LHCN-M2 (cell line): ENCODE data around the gene CPNE4. TPM values are rescaled to one million over a fixed set of nuclear protein-coding genes. Genes with fewer than 3 reads are reported as not detected.

Experiments
- DNase-seq: peaks from one replicate; pipeline ENCODE4 v3.0.0-alpha.2; 2012; ENCODE audit warnings: low read depth
- total RNA-seq: library from RNA; depleted of rRNA; stranded (reverse); fragments of >200 nt; gene quantifications from 2 replicates; pipeline ENCODE4 v1.2.3, GENCODE V29; 2014

CPNE4 gene
- total RNA-seq, 1 experiment from 2014 or later: 0.06 TPM

DNA sequence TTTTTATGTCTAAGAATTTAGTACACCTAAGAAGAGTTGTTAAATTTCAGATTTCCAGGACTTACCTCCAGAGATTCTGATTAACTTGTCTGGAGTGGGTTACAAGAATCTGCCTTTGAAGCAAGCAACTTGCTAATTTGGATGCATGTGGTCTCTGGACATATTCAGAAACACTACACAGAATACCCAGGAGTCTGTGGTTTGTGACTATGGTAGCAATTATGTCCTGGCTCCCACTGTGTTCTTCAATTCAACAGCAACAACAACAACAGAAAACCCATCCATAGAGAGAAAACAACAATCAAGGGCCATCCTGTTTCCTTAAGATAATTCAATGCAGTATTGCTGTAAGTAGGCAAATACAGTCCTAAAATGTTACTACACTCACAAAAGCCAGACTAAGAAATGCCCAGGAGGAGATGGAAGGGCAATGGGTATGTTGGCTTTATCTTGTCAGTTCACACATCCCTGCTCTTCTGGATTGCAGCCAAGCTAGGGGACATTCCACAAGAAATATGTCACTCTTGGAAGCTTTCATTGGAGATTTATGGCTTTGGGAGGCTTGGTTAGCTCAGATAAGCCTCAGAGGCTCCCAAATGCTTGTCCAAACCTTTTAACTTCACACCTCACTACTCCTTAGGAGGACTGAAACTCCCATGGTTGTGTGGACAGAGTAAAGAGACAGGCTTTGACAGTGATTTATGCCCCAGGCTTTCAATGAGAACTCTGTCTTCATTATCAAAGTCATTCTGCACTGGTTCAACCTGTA lies 432.6 kb downstream of the CPNE4 start:
- peak; percentile 19 for DNase-seq

DNA sequence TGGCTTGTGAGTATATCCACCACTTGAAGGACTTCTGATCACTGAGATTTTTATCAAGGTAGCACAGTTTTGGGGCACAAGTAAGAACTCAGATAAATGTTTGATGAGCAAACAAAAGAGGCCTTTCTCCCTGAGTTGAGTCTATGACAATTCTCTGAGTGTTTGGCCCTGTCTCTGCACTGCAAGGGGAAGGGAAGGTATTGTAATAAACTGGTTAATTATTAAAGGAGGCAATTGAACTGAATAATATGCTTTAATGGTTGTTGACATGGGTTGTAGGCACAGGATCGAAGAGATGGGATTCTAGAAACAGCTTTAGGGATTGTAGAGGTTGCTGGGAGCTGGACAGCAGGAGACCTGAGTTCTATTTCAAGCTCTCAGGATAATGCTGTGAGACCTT lies 437.0 kb downstream of the CPNE4 start:
- DNase-seq: no peak

DNA sequence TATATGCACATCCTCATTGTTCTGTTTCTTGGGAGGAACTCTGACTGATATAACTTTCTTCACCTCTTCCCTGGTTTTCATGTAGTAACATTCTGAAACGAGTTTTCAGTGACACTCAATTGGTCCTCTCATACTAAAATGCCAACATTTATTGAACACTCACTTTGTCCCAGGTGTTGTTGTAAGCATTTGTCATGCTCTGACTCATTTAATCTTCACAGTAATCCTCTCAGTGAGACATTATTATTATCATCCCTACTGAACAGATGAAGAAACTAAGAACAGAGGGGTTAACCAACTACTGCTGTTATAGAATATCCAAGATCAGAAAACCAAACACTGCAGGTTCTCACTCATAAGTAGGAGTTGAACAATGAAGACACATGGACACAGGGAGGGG lies 437.9 kb downstream of the CPNE4 start:
- peak; percentile 8 for DNase-seq

DNA sequence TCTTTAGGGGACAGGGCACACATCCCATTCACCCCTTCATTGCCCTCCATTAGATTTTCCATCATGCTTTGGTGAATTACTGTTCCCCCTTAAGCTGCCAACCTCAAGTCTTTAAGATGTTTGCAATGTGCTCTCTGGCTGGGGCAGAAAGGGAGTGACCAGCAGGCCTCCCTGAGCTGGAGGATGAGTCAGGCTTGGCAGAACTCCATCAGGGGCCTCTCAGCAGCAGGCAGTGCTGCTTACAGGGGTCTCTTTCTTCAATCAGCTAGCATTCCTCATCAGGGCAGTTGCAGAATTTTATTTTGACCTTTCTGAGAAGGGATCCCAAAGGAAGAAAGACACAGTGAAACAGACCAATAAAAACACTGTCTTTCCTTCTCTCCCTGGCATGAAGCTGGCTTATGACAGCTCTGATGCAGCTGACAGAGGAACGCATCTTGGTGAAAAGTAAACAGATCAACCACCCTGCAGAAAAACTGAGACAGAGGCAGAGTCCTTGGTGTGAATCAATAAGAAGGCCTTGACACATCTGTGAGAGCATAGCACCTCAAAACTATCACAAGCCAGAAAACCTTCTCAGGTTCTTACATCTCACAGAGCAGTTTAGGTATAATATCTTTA lies 443.3 kb downstream of the CPNE4 start:
- peak; percentile 49 for DNase-seq

DNA sequence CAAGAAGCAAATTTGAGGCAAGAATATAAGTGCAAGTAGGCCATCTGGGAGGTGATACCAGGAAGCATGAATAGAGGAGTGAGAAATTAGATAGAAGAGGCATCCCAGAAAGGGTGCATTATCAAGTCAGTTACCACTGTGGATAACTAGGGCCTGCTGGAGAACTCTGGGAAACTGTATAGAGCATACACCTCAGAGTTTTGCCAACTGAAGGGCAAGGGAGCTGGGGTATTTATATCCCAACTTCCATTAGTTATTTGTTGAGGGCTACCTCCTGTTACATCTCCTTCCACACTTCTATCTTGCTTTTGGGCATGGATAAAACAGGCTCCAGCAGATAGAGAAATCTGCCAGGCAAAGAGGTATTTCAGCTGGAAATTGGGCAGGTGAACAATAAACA lies 448.5 kb downstream of the CPNE4 start:
- no peak for DNase-seq

DNA sequence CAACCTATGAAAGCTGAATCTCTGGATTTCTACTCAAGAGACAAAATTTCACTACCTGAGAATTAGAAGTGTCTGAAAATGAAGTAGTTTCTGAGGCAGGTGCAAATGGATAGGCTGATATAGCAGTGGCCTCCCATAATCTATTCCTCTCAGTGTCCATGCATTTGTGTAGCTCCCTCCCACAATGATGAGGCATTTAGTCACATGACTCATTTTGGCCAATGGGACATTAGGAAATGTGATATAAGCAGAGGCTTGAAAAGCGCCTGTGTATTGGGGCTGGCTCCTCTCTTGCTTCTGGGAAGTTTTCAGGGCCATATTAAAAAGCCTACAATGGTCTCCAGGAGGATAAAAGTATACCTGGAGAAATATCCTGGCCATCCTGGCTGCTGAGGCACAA lies 452.4 kb downstream of the CPNE4 start:
- DNase-seq: no peak

DNA sequence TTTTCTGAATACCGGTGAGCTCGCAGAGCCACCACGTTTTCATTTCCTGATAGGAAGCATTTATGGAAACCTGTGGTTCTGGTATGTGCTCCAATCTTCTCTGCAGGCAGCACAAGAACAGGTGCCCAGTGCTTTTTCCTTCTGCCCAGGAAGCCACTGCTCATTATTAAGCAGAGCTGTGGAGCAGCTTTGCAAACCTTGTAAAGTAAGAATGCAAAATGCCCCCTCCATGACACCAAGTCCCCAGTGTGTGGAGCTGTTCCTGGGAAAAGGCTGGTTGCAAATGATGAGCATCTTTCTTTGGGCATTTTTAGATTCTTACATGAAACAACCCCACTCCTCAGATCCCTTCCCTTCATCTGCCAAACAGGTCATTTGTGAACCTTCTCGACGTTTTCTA lies 466.4 kb downstream of the CPNE4 start:
- DNase-seq: no peak

DNA sequence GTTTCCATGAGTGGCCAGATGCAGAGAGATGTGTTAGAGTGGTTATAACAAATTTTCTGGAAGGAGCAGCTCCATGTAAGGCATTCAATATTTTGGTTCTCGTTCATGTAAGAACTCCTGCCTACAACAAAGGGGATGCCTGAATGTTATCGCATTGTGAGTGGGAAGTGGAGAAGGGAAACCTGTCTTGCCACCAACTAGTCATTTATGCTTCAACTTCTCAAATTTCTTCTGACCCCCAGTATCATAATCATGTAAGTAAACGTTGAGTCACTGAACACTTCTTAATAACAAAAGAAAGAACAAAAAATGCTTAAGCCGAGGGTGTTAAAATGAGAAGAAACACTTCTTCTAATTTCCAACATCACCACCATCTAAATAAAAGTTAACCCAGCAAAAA lies 470.0 kb downstream of the CPNE4 start:
- DNase-seq: no peak

DNA sequence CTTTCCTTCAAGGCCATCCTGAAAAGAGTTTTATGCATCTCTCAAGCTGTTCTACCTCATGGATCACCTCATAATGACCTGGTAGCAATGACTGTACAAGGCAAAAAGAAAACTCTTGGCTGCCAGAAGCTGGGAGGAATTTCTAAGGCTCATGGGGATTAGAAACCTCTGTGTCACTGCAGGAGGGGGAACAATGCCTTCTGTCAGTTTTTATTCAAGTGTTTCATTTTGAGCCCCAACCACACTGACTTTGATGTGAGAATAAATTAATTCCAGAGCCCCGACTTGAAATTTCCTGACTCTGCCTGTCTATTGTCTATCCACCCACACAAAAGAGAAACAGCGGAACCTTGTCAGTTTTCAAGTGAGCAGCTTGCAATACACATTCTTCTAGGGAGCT lies 473.3 kb downstream of the CPNE4 start:
- no peak for DNase-seq

DNA sequence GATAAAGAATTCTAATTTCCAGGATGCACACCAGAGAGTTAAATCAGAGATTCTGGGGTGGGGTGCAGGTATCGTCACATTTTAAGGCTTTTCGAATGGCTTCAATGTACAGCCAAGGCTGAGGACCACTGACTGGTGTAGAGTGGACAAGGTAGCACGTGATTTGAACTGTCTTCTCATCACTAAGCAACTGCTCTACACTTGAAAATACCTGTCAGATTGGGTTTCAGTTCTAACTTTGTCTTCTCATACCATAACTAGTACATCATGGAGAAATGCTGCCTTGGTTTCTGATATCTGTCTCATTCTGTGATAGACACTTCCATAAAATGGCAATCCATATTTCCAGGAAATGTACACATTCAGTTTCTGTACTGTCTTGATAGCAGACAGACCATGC lies 474.0 kb downstream of the CPNE4 start:
- DNase-seq: no peak

DNA sequence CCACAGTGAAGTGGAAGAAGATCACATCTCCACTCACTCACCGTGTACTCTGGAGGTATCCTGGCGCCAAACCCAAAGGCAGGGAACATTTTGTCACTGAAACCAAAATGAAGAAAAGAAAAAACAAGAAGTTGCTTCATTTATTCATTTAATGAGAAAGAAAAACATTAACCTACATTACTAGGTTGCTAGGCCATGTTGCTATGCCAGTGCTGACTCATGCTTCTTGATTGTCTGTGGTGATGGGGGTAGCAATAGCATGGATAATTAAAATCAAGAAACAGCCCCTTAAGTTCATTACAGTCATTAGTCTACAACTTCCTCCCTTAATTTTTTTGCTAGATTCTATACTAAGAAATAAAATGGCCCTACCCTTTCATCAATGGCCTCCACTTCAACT lies 479.4 kb downstream of the CPNE4 start:
- no peak for DNase-seq

DNA sequence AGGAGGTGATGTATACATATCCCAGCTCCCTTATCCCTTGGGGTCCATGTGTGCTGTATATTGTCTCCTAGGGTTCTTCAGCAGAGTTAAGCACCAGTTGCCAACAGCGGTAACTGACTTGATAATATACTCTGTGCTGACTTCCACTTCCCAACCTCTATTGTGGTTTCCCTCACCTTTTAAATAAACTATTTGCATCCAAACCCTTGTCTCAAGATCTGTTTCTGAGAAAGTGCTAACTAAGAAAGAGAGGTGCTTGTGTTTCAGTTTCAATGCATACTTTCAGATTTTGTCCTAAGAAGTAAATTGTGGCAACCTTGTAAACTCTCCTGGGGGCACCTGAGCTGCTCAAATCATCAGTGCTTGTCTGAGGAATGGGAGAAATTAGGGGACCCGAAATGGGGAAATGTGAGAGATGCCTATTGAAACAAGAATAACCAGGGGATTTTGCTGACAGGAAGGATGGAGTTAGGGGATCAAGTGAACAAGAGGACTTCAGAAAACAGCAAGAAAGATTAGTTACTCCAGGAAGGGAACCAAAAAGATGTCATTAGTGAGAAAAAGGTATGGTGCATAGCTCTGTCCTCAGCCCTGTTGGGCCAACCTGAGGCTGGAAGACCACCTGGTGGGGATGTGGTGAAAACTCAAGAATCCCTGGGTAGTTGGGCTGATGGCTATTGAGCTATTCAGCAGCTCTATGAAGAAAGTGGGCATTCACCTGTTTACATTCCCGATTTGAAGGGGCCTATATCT lies 481.1 kb downstream of the CPNE4 start:
- DNase-seq: no peak

DNA sequence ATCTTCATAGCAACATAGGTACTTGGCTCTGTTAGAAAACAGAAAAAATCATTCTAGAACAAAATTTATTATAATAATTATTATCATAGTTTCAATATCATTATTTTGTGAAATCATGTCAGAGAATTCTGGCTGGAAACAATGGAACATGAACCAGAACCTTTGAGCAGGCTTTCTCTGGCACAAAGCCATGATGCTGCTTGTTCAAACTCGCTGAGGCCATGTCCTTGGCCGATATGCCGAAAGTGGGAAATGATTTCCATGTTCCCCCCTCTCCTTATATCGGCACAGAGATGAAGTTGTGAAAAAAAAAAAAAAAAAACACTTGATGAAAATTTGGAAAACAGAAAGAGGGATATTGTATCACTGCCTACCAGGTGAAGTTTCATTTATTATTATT lies 483.1 kb downstream of the CPNE4 start:
- no peak for DNase-seq

DNA sequence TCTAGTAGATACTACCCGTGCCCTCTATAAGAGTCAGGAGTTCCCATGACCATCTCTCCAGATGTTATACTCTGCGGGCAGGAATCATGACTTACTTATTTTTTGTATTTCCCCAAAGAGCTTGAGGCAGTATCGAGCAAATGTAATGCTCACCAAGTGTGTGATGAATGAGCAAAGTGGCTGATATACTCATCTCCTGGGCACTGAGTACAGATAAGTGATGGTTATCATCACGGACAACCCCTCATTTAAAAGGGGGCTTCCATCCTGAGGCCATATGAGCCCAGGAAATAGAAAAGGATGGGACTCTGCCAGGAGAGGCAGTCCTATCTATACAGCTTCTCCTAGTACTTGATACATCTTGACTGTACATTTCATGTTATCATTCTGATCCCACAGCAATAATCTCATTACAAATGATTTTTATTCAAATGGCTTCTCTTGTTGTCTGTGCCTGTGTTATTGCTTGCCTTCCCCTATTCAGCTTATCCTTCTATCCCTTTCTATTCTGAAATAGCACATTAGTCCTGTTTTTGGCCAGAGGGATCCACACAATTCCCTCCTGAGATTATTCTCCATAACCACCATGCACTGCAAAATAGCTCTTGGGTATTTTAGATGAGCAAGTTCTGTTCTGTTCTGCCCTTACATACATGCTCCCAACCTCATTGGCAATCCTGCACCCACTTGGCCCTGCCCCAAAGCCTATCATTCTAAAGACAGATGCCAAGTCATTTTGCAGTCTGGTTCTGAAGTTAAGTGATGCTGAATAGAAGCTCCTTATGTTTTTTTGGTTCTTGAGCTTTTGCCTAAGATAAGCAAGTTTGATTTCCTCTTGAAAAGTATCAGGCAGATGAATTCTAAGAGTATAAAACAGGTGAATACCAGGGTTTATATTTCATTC lies 484.0 kb downstream of the CPNE4 start:
- DNase-seq: no peak

DNA sequence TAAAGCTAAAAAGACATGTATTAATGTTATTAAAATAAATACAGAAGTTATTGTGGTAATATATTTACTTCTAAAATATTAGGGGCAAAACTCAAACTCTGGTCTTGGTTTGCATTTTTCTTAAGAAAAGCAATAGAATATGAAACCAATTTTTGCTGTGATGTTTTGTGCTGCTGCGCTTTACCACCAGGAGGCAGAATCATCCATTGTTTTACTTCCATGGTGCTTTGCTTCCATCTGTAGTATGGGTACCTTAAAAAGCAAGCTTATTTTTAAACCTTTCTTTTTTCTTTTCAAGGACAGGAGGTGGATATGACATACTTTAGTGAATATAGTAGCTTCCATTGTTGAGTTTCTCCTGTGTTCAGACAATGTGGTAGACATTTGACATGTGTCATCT lies 485.5 kb downstream of the CPNE4 start:
- peak; percentile 12 for DNase-seq

DNA sequence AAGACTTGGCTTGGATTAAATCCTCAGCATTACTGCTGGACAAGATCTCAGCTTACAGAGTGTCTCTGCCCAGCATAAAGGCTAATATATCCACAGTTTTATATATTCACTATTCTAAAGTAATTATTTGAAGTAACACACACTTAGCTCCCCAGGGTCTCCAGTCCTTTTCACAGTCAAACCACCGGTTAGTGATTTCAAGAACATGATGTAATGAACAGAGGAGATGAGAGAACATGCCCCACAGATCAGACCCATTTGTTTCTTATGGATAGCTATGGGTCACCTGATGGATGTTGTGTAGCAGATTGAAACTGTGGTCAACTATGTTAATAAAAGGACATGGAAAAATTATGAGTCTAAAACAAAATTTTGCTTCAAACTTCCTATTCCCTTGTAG lies 487.2 kb downstream of the CPNE4 start:
- DNase-seq: no peak

DNA sequence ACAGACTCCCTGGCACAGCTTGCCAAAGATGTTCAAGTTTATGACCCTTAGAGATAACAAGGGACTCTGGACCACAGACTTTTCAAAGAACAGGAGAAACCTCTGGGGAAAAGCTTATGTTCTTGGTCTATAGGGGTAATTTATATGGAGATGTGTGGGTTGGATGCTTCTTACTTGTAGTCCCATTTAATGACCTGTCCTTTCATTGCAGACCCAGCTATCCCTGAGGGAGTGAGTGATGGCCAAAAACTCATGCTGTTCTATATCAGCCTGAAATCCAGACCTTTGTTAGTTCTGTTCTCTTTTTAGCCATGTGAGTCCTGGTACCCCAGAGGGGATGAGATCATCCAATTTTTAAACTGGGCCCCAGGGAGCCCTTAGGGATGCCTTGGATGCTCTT lies 488.4 kb downstream of the CPNE4 start:
- no peak for DNase-seq

DNA sequence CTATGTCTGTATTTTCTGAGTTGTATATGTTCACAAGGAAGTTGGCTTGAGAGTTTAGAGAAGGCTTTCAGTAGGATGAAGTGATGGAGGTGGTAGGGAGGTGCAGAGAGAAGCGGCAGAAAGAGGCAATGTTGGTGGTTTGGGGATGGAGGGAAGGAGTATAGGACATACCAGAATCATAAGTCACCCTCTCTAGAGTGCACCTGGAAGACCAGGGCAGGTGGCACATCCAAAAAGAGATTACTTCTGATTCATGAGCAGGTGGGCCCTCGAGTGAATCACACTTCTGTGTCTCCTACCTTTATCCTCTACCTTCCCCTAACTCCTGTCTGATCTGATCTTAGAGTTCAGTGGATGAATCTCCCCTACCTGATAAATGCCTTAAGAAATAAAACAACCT lies 490.3 kb downstream of the CPNE4 start:
- no peak for DNase-seq

DNA sequence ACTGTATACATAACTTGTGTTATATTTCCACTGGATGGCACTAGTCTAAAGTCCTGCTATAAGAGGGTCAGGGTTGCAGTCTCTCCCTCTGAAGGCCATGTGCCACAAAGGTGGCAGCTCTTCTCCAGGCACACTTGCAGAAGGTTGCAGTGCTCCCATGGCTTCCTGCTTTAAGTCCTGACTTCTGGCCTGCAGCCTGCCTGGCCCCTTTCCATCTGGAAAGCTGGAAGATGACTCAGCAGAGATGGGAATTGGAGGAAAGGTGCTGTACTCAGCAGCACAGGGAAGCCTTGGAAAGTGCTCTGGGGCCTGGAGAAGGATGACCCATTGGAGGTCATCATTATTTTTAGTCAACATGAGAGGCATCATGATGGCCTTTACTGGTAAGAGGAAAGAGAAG lies 491.1 kb downstream of the CPNE4 start:
- peak; percentile 69 for DNase-seq

DNA sequence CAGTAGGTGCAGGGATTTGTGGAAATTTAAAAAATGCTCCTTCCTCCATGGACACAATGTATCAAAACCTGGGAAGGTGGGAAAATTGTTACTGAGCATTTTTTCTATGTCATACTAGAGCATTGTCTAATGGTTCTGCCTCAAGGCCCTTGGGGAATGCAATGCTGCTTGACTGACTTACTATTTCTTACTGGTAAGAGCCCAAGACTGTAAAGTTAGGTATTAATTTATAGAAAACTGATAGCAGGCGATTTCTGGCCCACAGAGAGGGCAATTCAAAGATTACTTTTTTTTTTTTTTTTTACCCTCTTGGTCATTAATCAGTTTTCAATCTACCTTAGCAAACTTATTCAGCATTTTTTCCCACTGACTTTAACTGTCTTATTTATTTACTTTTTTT lies 493.5 kb downstream of the CPNE4 start:
- no peak for DNase-seq

DNA sequence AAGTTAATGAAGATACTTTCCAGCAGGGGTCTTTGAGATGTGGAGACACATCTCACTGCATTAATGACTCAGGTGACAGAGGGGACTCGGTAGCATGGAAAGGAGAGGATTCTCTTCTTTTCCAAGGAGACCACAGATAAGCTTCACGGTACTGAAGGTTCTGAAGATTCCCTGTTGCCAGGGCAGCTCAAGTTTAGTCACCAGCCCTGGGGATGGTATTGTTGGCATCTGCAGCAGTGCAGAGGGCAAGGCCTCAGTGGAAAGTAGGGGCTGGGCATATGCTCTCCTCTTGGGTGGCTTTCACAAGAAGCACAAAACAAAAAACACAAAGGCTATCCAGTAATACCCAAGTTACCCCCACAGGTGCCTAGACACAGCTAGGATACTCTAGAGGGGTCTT lies 494.0 kb downstream of the CPNE4 start:
- DNase-seq: no peak

DNA sequence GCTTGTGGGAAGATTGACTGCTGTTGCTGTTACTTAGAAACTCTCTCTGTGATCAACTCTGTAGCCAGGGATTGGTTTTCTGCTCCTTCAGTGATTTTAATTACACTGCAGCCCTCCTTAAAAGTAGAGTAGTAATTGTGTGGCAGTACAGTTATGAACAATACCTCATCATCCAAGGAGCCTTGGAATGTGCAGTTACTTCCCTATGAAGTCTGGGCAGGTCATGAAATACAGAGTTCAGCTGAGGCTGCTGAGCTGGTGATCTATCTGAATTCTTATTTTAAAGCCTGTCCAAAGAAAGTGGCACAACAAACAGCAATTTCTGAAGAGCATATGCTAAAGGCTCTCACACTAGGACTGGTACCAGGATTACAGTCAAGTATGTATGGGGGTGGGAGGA lies 494.7 kb downstream of the CPNE4 start:
- no peak for DNase-seq
